ENCODE data around the gene OR6B3.
"Not testable (repeated sequence)": the region's sequence is repeated elsewhere in the genome, so short reads cannot be mapped to it uniquely, and the experiment has no call there.

Gene OR6B3

DNA sequence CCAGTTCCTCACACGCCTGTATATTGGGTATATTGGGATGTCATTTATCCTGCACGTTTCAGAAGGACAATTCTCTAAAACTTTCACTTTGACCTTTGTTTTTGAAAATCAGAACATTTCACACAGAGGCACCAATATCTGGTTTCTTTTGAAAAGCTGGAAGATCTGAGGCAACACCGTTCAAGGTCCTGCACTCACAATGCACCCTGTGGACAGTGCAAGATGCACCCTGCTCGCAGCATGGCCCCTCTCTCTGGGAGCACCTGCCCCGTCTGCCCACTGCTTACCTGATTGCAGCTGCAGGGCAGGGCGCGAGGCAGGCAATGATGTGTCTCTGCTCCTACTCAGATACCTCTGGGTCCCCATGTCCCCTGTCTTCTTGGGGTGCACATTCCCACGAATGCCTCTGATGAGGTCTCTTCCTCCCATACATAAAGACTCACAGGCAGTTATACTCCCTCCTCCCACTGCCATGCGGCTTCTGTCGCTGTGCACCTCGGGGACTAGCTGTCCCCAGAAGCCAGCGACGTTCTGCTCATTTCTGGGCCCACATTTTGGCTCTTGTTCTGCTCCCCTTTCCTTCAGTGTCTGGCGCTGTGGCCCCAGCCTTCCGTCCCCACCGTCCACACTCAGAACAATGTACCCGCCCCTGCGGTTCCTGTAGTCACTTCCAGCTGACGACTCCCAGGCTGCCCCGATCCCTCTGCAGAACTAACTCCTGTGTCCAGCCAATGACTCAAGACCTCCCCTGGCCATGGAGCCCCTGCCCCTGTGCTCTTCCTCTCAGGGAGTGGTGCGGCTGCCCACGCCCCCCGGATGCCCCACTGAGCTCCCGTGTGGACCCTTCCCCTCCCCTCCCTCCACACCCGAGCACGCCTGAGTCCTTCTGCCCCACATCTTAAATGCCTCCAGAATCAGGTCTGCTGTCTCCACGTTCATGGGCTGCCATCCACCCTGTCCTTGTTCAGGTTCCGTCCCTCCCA, at the start of gene OR6B3:
TSS of gene OR6B3 (minus strand) at position 349 of the 983 bp plus-strand sequence.
- DNase-seq: no peak

DNA sequence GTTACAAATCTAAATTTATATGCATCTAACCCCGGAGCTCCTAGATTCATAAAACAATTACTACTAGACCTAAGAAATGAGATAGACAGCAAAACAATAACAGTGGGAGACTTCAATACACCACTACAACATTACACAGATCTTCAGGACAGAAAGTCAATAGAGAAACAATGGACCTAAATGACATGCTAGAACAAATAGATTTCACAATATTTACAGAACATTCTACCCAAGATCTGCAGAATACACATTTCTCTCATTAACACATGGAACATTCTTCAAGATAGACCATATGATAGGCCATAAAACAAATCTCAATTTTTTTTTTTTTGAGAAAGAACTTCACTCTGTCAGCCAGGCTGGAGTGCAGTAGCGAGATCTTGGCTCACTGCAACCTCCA, 45.0 kb upstream of the OR6B3 start:
- no peak for DNase-seq

DNA sequence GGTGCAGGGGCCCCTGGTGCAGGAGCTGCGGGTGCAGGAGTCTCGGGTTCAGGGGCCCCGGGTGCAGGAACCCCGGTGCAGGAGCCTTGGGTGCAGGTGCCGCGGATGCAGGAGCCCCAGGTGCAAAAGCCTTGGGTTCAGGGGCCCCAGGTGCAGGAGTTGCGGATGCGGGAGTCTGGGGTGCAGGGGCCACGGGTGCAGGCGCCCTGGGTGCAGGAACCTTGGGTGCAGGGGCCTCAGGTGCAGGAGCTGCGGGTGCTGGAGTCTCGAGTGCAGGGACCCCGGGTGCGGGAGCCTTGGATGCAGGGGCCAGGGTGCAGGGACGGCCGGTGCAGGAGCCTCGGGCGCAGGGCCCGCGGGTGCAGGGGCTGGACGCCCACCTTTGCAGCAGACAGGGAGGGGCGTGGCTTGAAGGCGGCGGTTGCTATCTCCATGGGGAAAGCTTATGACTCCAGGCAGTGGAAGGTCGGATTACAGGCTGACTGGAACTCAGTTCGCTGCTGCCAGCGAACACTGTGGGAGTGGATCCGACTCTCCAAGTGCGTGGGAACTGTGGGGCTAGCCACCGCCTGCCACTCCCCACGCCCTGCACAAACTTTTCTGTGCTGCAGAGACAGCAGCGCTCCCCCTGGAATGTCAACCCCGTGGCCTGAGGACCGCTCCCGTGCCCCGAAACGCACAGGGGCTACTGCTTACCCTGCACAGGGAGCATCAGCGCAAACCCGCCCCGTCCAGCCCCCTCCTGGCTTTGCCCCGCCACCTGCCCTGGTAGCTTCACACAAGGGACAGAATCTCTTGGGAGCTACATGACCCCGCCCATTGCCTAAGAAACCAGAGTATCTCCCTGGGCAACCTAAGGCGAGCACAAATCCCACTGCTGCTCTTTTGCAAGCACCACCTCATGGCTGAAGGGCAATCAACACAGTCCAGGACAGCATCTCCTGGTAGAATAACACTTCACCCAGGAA, 42.5 kb upstream of the OR6B3 start:
- no peak for DNase-seq

DNA sequence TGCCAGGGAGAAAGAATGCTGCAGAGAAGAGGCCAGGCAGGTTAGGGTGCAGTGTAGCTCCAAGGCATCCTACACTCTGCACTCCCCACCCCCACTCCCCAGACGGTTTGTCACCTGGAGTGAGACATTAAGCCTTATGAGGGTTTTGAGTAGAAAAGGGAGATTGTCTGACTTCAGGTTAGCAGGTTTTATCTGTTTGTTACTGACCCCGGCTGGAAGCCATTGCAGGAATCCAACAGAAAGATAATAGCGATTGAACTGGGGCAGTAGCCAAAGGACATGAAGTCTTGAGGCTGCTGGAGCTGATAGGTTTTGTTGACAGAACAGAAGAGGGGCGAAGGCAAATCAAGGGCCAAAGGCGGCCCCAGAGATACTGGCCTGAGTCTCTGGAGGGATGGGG, 36.0 kb upstream of the OR6B3 start:
- DNase-seq: no peak

DNA sequence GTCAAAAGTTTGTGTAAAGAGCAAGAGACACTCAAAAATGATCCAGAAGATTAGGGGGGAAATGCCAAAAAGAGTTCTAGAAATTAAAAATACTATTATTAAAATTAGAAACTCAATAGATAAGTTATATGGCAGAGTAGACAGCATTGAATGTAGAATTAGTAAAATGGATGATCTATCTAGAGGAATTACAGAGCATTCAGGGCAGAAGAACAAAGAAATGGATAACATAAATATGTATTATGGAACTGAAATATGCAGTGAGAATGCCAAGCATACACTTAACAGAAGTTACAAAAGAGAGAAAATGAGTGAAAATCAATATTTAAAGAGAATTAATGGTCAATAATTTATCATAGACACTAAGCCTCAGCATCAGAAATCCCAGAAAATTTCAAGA, 33.2 kb upstream of the OR6B3 start:
- no peak for DNase-seq

DNA sequence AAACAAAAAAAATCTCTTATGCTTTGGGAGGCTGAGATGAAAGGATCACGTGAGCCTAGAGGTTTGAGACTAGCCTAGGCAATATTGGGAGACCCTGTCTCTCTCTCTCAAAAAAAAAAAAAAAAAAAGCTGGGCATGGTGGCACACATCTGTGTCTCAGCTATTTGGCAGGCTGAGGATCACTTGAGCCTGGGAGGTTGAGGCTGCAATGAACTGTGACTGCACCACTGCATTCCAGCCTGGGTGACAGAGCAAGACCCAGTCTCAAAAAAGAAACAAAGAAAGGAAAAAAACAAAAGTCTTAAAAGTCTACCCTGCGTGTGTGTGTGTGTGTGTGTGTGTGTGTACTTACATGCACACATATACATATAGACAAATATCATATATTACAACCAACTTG, 25.3 kb upstream of the OR6B3 start:
- DNase-seq: no peak

DNA sequence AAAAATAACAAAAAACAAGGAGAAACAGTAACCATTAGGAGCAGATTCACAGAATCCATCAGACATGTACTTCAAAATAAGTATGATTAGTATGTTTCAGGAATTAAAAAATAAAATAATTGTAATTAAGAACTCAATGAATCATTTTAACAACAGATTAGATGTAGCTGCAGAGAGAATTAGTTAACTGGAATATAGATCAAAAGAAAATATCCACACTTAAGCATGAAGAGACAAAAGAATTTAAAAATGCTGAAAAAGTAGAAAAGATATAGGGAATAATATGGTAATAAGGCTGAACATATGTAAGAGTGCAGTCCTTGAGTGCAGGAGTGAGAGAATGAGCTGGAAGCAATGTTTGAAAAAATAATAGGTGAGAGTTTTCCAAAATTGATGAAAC, 24.1 kb upstream of the OR6B3 start:
- DNase-seq: no peak

DNA sequence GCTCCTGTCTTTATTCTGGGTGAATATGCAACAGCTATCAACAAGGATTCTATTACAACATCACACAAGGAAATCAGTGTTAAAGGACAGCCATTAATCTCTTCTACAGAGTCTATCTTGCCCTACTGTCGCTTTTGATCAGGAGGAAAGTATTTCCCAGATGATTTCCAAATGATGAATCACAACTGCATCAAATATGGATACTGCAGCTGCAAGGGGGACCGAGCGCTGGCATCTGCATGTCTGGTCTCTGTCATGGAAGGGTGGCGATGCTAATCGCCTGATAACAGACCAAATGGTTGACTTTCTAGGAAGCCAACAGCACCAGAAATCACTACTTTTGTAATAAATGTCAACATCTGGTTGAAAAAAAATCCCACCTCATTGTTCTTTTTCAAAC, 21.2 kb upstream of the OR6B3 start:
- DNase-seq: no peak

DNA sequence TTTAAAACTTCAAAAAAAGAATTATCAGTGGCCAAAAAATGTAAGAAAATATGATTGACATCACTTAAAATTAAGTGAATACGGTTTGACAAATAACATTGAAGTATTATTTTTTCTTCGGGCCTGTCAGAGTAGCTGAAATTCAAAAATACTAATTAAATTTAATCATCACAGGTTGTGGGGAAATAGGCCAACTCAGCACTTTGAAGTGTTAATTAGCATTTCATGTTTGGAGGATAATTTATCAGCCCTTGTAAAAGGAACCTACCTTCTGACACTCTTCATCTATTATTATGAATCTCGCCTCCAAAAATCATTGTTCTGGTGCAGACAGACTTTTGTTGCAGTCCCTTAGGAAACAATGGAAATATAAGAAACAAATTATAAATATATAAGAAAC, 17.6 kb upstream of the OR6B3 start:
- DNase-seq: no peak

DNA sequence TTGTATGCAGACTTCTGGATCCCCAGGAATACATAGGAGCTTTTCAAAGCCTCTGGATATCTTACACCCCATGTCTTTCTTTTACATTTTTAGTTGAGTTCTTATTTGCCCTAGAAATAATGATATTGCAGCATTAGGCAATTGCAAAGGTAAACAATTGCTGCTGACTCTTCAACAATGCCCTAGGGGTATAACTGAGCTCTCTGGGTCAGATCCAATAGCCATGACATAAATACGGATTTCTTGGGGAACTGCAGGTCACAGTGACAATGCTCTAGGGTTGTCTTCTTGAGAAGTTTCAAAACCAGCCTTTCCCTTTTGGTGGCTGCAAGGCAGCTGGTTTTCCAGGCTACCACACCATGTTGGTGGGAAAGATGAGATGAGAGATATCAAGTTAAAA, 16.5 kb upstream of the OR6B3 start:
- DNase-seq: no peak

DNA sequence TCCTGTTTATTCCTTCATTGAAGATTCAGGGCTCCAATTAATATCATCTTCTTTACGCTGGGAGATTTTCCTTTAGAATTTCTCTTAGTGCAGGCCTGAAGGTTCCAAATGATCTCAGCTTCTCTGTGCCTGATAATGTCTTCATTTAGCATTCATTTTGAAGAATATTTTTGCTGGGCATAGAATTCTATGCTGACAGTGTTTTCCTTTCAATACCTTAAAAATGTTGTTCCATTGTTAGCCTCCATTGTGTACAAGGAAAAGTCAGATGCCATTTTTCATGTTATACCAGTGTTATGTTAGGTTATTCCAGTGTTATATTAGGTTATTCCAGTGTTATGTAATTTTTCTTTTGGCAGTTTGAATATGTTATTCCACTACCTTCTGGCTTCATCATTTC, 14.9 kb upstream of the OR6B3 start:
- no peak for DNase-seq

DNA sequence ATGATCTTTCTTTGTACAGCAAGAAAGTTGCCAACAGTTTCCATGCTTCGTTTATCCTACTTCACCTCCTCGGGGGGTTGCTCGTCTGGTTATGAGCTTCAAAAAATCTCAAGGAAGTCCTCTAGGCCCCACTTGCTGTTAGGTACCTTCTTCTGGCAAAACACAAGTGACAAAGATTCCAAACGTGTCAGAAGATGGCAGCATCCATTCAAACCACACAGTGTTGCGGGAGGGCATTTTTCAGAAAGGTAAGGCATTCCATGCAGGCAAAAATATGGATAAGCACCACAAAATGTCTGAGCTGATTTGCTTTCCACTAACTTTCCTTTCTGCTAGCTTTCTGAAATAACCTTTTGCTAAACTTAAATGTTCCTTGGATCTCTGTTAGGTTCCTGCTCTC, 13.2 kb upstream of the OR6B3 start:
- DNase-seq: no peak

DNA sequence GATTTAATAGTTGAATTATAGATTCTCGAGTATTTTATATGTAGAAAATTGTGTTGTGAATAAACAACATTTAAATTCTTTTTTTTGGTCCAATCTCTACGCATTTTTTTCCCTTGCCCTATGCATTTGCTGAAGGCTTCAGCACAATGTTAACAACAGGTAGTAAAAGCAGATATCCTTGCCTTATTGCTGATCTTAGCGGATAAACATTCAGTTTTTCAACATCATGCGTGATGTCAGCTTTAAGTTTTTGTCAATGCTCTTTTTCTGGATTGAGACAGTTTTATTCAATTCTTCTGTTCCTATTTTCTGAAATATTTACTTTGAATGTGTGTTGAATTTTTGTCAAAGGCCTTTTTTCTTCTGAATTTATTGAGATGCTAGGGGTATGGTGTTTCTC, 11.6 kb upstream of the OR6B3 start:
- DNase-seq: no peak

DNA sequence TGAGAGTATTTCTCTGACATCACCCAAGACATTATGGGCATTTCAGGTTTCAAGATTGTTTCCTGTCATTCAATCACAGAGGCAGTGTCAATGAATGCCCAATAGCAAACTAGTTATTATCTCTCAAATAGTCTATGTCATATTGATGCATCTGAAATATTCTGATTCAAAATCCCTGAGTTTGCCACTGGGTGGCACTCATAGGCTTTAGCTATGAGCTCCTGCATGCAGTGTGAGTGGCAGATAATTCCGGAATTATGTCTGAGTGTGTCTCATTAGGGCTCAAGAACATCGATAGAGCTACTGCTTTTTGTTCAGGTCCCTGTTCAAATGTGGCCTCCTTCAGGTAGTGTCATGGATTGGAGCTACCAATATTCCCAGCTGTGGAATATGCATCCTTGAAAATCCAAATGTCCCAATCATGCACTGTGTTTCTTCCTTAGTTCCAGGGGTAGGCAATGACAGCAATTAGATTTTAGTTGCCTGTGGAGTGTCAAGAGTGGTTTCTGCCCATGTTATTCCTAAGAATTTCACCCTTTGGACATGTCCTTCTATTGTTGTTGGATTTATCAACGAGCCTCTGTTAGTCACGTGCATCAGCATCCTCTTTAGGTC, 7.8 kb upstream of the OR6B3 start:
- peak; percentile 42 for DNase-seq

DNA sequence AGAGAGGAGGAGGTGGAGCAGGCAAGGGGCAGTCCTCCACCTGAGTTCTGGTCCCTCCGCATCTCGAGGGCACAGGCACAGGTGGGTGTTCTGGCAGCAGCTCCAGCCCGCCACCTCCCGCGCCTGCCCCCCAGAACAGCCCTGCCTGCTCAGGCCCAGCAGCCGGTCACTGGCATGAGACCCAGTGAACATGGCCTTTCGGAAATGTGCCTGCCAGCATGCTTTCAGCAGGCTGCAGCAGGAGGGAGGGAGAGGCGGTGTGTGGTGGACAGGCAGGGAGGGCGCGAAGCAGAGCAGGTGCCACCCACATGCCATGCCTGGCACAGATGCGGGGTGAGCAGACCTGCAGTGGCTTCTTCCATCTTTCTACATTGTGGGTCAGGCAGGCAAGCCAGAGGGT, 3.4 kb upstream of the OR6B3 start:
- DNase-seq: no peak

DNA sequence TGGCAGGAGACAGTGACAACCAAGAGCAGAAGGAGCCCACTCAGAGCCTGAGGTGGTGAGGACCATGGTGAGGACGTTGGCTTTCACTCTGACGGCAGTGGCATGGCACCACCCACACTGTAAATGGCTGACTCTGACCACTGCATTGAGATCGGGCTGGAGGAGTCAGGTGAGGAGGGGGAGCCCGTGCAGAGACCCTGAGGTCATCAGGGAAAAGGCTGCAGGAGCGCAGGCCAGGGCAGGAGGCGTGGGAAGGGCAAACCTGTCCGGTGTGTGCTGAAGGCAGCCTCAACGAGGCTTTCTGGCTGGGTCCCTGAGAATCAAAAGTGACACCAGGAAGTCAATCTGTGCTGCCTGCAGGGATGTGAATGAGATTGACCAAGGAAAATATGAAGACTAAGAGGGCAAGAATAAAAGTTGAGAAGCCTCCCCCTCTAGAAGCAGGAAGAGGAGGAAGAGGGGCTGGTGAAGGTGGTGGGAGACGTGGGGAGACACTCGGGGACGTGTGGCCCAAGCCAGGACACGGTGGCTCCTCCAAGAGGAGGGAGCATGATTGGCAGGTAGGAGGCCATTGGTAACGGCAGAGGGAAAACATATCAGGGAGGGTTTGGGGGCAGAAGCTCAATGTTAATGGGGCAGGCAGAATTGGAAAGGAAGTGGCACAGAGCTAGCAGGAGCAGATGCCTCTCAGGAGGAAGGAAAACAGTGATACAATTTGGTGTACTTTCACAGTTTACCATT, 2.0 kb upstream of the OR6B3 start:
- no peak for DNase-seq

DNA sequence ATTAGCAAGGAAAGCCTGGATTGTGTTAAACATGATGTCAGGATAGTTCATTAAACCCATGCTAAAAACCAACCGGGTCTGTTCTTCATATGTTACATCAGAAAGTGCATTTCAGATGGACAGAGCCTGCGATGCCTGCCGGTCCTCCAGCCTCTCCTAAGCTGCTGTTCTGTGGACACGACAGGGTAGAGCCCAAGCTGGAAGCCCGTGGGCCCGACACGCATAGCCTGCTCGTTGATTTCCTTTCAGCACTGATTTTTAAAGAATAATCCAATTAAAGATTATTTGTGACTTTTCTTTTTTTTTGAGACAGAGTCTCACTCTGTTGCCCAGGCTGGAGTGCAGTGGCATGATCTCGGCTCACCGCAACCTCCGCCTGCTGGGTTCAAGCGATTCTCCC, 797 bp downstream of the OR6B3 start:
- DNase-seq: no peak

DNA sequence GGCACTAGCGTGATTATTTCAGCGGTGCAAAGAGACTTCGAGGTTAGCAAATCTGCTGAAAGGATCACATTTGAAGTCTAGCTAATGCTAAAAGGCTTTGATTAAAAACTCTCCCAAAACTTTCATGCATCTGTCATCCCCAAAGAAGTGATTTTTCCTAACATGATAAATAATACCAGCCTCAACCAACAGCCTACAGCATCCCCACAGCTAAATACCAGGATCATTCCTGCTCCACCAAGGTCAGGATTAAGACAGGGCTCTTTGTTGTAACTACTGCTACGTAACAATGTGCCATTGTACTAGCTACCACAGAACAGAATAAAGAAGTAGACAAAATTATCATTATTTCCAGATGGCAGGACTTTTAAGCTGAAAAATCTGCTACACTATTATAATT, 1.6 kb downstream of the OR6B3 start:
- DNase-seq: no peak

DNA sequence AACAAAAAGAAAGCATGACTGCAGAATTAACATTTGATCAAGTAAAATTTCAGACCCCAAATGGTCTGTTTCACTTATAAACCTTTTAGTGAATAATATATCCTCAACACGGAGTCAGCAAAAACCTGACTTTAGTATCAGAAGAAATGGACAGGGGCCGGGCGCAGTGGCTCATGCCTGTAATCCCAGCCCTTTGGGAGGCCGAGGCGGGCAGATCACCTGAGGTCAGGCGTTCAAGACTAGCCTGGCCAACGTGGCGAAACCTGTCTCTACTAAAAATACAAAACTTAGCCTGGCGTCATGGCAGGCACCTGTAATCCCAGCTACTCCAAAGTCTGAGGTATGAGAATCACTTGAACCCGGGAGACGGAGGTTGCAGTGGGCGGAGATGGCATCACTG, 3.0 kb downstream of the OR6B3 start:
- DNase-seq: no peak

DNA sequence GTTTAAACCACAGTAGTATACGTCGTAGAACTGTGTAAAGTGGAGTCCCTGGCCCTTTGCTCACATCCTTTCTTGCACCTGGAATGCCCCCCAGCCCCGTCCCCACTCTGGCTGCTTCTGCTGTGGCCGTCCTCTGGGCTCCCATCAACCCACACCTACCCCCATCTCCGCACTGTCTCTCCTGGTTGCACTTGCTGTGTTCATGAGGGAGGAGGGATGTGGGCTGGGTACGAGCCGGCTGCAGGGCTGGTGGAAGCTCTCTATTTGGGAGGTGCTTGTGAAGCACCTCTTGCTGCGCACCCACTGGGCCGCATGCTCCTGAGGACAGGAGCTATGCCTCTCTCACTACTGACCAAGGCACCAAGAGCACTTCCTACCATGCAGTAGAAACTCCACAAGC, 5.1 kb downstream of the OR6B3 start:
- no peak for DNase-seq

DNA sequence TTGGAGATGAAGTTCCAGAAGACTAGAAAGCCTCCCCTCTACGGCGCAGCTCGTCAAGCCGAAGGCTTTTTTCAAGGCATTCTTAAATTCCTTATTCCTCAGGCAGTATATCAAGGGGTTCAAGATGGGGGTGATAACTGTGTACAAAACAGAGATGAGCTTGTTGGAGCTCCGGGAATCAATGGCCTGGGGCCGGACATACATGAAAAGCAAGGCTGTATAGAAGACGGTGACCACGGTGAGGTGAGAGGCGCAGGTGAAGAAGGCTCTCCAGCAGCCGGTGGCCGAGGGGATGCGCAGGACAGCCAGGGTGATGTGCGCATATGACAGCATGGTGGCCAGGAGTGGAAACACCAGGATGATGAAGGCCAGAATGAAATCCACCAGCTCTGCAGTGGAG, 8.2 kb downstream of the OR6B3 start:
- DNase-seq: no peak

DNA sequence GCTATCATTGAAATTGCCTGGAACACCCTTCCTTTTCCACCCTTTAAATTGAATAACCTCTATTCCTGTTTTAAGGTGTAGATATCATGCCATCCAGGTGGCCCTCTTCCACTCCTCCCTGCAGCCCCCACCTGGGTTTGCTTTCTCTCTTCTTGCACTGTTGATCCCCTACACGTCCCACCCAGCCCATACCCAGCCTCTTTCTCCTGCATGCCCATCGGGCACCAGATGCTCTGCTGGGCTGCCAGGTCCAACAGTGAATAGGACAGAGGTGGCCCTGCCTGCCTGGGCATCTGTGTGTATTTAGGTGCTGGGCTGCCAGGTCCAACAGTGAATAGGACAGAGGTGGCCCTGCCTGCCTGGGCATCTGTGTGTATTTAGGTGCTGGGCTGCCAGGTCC, 9.2 kb downstream of the OR6B3 start:
- not testable (repeated sequence) for DNase-seq

All from femur (tissue), 1 donor.